D341Med (cell line): Measurements from ENCODE around the gene CCDC61.
A peak's percentile ranks its signal among the peaks of the same experiment; 100 is the strongest.

ENCODE experiments used
- DNase-seq: peaks from one replicate; pipeline ENCODE4 v3.0.0; 2012; ENCODE audit warnings: low spot score

Gene CCDC61

GRCh38 chr19:45975306-45976070 lies 19.8 kb upstream of the CCDC61 start:
- DNase-seq, result no peak

- no peak for DNase-seq
These were observed 19.1 kb upstream of the CCDC61 start for GRCh38 chr19:45976178-45976577.

GRCh38 chr19:45978156-45978555 lies 17.1 kb upstream of the CCDC61 start:
- no peak for DNase-seq

GRCh38 chr19:45981350-45981749 lies 13.9 kb upstream of the CCDC61 start:
- no peak for DNase-seq

- DNase-seq, result no peak
These were observed 9.9 kb upstream of the CCDC61 start for GRCh38 chr19:45985321-45985720.

- no peak for DNase-seq
These were observed 5.0 kb upstream of the CCDC61 start for GRCh38 chr19:45990113-45990728.

GRCh38 chr19:45994456-45994997 lies 740 bp upstream of the CCDC61 start:
- no peak for DNase-seq

- DNase-seq, result no peak
These were observed 583 bp downstream of the CCDC61 start for GRCh38 chr19:45995715-45996385.

GRCh38 chr19:45996933-45997332 lies 1.7 kb downstream of the CCDC61 start:
- DNase-seq, result no peak

GRCh38 chr19:45998834-45999233 lies 3.6 kb downstream of the CCDC61 start:
- DNase-seq, result no peak

- no peak for DNase-seq
These were observed 4.4 kb downstream of the CCDC61 start for GRCh38 chr19:45999653-46000121.

GRCh38 chr19:46000491-46001246 lies 5.4 kb downstream of the CCDC61 start:
- DNase-seq, result no peak

- DNase-seq, result no peak
These were observed 7.5 kb downstream of the CCDC61 start for GRCh38 chr19:46002678-46003275.

GRCh38 chr19:46006411-46006810 lies 11.1 kb downstream of the CCDC61 start:
- DNase-seq, result no peak

GRCh38 chr19:46009530-46010510 lies 14.6 kb downstream of the CCDC61 start:
- peak; percentile 83 for DNase-seq

GRCh38 chr19:46014534-46014933 lies 19.3 kb downstream of the CCDC61 start:
- DNase-seq, result no peak

GRCh38 chr19:46014941-46015686 lies 19.8 kb downstream of the CCDC61 start:
- no peak for DNase-seq

- no peak for DNase-seq
These were observed 20.6 kb downstream of the CCDC61 start for GRCh38 chr19:46015687-46016425.
